HEK293 (cell line): Measurements from ENCODE around the gene CCR5AS.

ENCODE experiments used
- CTCF ChIA-PET: fragments of 350-600 bp; formaldehyde crosslinking; extraction: SDS; loops from one replicate; lab custom pipeline; 2021; ENCODE audit warnings: antibody characterized with exemption; lab: Yijun Ruan, JAX
- POLR2A ChIA-PET: fragments of 300-600 bp; formaldehyde crosslinking; extraction: SDS; loops from one replicate; lab custom pipeline; 2020; ENCODE audit warnings: antibody characterized with exemption, inconsistent platforms; lab: Yijun Ruan, JAX
- H3K27ac ChIP-seq: fragments of 200-500 bp; sonication (Bioruptor generic); 2 replicates; pipeline ENCODE4 v1.5.1; 2014; ENCODE audit warnings: low read depth, low read length, control low read depth, inconsistent platforms; ENCODE audit errors: extremely low read depth
- H3K36me3 ChIP-seq, 2 experiments: fragments of 200-500 bp in 1 of 2; sonication (Bioruptor generic) in 1 of 2; 1 replicate in 1 of 2; 2 replicates in 1 of 2; pipeline ENCODE4 v1.5.1; 2014 to 2017; ENCODE audit warnings: inconsistent platforms in 2 of 2, low read length in 2 of 2; ENCODE audit not compliant: control insufficient read depth in 2 of 2, insufficient read depth in 1 of 2
- H3K4me1 ChIP-seq: fragments of 200-500 bp; sonication (Bioruptor generic); 2 replicates; pipeline ENCODE4 v1.5.1; 2014; ENCODE audit warnings: mild to moderate bottlenecking, low read length, inconsistent platforms; ENCODE audit not compliant: control insufficient read depth, insufficient read depth
- H3K4me3 ChIP-seq: 2 replicates; pipeline ENCODE4 v1.5.1; 2011; ENCODE audit warnings: low read depth, mild to moderate bottlenecking, control low read depth, low read length, moderate library complexity
- H3K9me3 ChIP-seq: fragments of 200-500 bp; sonication (Bioruptor generic); 2 replicates; pipeline ENCODE4 v1.5.1; 2014; ENCODE audit warnings: low read depth, low read length, inconsistent platforms; ENCODE audit not compliant: control insufficient read depth, insufficient read depth
- BCL11A ChIP-seq: fragments of 450-650 bp; formaldehyde crosslinking; IDR thresholded peaks from 2 replicates; pipeline ENCODE4 v1.5.1; 2016; ENCODE audit warnings: low read depth, missing biosample characterization, missing genetic modification characterization
- GLI2 ChIP-seq: fragments of 450-650 bp; formaldehyde crosslinking; IDR thresholded peaks from 2 replicates; pipeline ENCODE4; 2017; ENCODE audit warnings: missing biosample characterization, missing genetic modification characterization, low read depth, borderline replicate concordance
- KLF9 ChIP-seq: fragments of 450-650 bp; formaldehyde crosslinking; IDR thresholded peaks from 2 replicates; pipeline ENCODE4 v1.5.1; 2016; ENCODE audit warnings: missing biosample characterization, missing genetic modification characterization, low read depth
- SCRT2 ChIP-seq: fragments of 450-650 bp; formaldehyde crosslinking; IDR thresholded peaks from 2 replicates; pipeline ENCODE4 v1.5.1; 2016; ENCODE audit warnings: missing biosample characterization, missing genetic modification characterization
- ZIC2 ChIP-seq: fragments of 450-650 bp; formaldehyde crosslinking; IDR thresholded peaks from 2 replicates; pipeline ENCODE4 v1.5.1; 2016; ENCODE audit warnings: missing biosample characterization, missing genetic modification characterization
- ZNF133 ChIP-seq: fragments of 450-650 bp; formaldehyde crosslinking; IDR thresholded peaks from 2 replicates; pipeline ENCODE4 v1.5.1; 2016; ENCODE audit warnings: missing biosample characterization, missing genetic modification characterization
- ZNF16 ChIP-seq: fragments of 450-650 bp; formaldehyde crosslinking; IDR thresholded peaks from 2 replicates; pipeline ENCODE4 v1.5.1; 2016; ENCODE audit warnings: low read depth, missing biosample characterization, missing genetic modification characterization
- ZNF2 ChIP-seq: fragments of 450-650 bp; formaldehyde crosslinking; IDR thresholded peaks from 2 replicates; pipeline ENCODE4 v1.5.1; 2016; ENCODE audit warnings: missing biosample characterization, missing genetic modification characterization
- ZNF202 ChIP-seq: fragments of 450-650 bp; formaldehyde crosslinking; IDR thresholded peaks from 2 replicates; pipeline ENCODE4 v1.5.1; 2016; ENCODE audit warnings: missing biosample characterization, missing genetic modification characterization, borderline replicate concordance
- ZNF248 ChIP-seq: fragments of 450-650 bp; formaldehyde crosslinking; IDR thresholded peaks from 2 replicates; pipeline ENCODE4 v1.5.1; 2017; ENCODE audit warnings: missing biosample characterization, missing genetic modification characterization
- ZNF544 ChIP-seq: fragments of 450-650 bp; formaldehyde crosslinking; IDR thresholded peaks from 2 replicates; pipeline ENCODE4 v1.5.0; 2017; ENCODE audit warnings: missing biosample characterization, missing genetic modification characterization
- ZNF785 ChIP-seq: fragments of 450-650 bp; formaldehyde crosslinking; IDR thresholded peaks from 2 replicates; pipeline ENCODE4 v1.5.1; 2016; ENCODE audit warnings: missing biosample characterization, missing genetic modification characterization
- ZNF791 ChIP-seq: fragments of 450-650 bp; formaldehyde crosslinking; IDR thresholded peaks from 2 replicates; pipeline ENCODE4 v1.5.1; 2016; ENCODE audit warnings: missing biosample characterization, missing genetic modification characterization
- TF ChIP-seq, protein P1 (sequence below): fragments of 450-650 bp; formaldehyde crosslinking; IDR thresholded peaks from 2 replicates; pipeline ENCODE4 v1.5.1; 2016; ENCODE audit warnings: missing biosample characterization, missing genetic modification characterization
- TF ChIP-seq, protein P2 (sequence below): IDR thresholded peaks from 2 replicates; pipeline ENCODE4 v1.6.1; 2011; ENCODE audit warnings: mild to moderate bottlenecking, low read depth, low read length, borderline replicate concordance
- TF ChIP-seq, protein P3 (sequence below): fragments of 450-650 bp; formaldehyde crosslinking; IDR thresholded peaks from 2 replicates; pipeline ENCODE4 v1.5.1; 2016; ENCODE audit warnings: missing biosample characterization, missing genetic modification characterization
- TF ChIP-seq, protein P4 (sequence below): fragments of 450-650 bp; formaldehyde crosslinking; IDR thresholded peaks from 2 replicates; pipeline ENCODE4 v1.5.1; 2016; ENCODE audit warnings: missing biosample characterization, missing genetic modification characterization
- TF ChIP-seq, protein P5 (sequence below): fragments of 450-650 bp; IDR thresholded peaks from 2 replicates; pipeline ENCODE4 v1.5.1; 2018; ENCODE audit warnings: missing biosample characterization, missing genetic modification characterization
- TF ChIP-seq, protein P6 (sequence below): fragments of 450-650 bp; formaldehyde crosslinking; IDR thresholded peaks from 2 replicates; pipeline ENCODE4 v1.5.1; 2016; ENCODE audit warnings: missing biosample characterization, missing genetic modification characterization, low read depth

The CCR5AS gene

DNA sequence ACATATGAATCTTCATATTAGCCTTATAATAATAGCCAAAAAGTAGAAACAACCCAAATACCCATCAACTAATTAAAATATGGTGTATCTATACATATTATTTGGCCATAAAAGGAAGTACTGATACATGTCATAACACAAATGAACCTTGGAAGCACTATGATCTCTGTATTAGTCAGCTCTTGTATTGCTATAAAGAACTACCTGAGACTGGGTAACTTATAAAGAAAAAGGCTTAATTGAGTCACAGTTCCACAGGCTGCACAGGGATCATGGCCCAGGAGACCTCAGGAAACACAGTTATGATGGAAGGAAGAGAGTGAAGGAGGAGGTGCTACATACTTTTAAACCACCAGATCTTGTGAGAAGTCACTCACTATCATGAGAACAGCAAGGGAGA is 69.0 kb downstream of the CCR5AS start:
- no peaks in the 10 kb centered on the region for H3K36me3 ChIP-seq
- ChIA-PET CTCF (no interaction called here), POLR2A (no interaction called here)

DNA sequence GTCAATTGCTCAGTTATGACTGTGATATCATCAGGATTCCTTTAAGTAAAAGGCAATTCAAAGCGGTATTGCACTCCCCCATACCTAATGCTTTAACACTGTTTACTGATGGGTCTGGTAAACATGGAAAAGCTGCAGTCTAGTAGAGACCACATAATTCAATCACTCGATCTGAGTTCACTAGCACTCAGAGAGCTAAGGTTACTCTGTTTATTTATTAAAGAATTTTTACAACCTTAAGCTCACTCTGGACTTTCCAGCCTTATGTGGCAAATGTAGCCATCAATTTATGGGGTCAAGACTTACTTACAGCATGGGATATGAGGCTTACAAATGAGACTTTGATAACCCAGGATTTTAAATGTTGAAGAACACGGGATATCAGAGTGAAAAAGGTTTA is 71.3 kb downstream of the CCR5AS start:
- ChIA-PET POLR2A (interaction anchor here (0.6 kb wide), 1 partner anchor 1993 kb away, joined by 4 read pairs; no protein-coding TSS in a partner anchor), CTCF (no interaction called here)
- no peak overlapping the region for H3K4me3 ChIP-seq
- TF ChIP-seq ZNF791 (tag by site-specific recombination): no peak
- TF ChIP-seq, protein P1, sequence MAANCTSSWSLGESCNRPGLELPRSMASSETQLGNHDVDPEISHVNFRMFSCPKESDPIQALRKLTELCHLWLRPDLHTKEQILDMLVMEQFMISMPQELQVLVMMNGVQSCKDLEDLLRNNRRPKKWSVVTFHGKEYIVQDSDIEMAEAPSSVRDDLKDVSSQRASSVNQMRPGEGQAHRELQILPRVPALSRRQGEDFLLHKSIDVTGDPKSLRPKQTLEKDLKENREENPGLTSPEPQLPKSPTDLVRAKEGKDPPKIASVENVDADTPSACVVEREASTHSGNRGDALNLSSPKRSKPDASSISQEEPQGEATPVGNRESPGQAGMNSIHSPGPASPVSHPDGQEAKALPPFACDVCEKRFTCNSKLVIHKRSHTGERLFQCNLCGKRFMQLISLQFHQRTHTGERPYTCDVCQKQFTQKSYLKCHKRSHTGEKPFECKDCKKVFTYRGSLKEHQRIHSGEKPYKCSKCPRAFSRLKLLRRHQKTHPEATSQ (tag by site-specific recombination): no peak
- no peak for TF ChIP-seq ZNF248
- TF ChIP-seq BCL11A (tag by site-specific recombination): no peak
- TF ChIP-seq SCRT2 (tag by site-specific recombination): no peak
- no peak for TF ChIP-seq ZNF133
- TF ChIP-seq ZNF2 (tag by site-specific recombination): no peak
- TF ChIP-seq, protein P2, sequence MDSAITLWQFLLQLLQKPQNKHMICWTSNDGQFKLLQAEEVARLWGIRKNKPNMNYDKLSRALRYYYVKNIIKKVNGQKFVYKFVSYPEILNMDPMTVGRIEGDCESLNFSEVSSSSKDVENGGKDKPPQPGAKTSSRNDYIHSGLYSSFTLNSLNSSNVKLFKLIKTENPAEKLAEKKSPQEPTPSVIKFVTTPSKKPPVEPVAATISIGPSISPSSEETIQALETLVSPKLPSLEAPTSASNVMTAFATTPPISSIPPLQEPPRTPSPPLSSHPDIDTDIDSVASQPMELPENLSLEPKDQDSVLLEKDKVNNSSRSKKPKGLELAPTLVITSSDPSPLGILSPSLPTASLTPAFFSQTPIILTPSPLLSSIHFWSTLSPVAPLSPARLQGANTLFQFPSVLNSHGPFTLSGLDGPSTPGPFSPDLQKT: no peak
- H3K27ac ChIP-seq: no peak overlapping the region
- H3K9me3 ChIP-seq: no peaks in the 10 kb centered on the region
- H3K36me3 ChIP-seq: no peaks in the 10 kb centered on the region
- no peaks in the 10 kb centered on the region for H3K4me1 ChIP-seq

More for the DNA sequence above, 69.0 kb downstream of the CCR5AS start:
- TF ChIP-seq ZNF202 (tag by site-specific recombination) (no peak), GLI2 (tag by site-specific recombination) (no peak), KLF9 (tag by site-specific recombination) (no peak), ZNF133 (no peak), ZNF785 (tag by site-specific recombination) (no peak), ZNF16 (tag by site-specific recombination) (no peak), ZNF544 (tag by site-specific recombination) (no peak), ZIC2 (no peak)
- TF ChIP-seq, protein P3, sequence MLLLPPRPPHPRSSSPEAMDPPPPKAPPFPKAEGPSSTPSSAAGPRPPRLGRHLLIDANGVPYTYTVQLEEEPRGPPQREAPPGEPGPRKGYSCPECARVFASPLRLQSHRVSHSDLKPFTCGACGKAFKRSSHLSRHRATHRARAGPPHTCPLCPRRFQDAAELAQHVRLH (tag by site-specific recombination): no peak
- TF ChIP-seq, protein P4, sequence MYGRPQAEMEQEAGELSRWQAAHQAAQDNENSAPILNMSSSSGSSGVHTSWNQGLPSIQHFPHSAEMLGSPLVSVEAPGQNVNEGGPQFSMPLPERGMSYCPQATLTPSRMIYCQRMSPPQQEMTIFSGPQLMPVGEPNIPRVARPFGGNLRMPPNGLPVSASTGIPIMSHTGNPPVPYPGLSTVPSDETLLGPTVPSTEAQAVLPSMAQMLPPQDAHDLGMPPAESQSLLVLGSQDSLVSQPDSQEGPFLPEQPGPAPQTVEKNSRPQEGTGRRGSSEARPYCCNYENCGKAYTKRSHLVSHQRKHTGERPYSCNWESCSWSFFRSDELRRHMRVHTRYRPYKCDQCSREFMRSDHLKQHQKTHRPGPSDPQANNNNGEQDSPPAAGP (tag by site-specific recombination): no peak
- TF ChIP-seq, protein P5, sequence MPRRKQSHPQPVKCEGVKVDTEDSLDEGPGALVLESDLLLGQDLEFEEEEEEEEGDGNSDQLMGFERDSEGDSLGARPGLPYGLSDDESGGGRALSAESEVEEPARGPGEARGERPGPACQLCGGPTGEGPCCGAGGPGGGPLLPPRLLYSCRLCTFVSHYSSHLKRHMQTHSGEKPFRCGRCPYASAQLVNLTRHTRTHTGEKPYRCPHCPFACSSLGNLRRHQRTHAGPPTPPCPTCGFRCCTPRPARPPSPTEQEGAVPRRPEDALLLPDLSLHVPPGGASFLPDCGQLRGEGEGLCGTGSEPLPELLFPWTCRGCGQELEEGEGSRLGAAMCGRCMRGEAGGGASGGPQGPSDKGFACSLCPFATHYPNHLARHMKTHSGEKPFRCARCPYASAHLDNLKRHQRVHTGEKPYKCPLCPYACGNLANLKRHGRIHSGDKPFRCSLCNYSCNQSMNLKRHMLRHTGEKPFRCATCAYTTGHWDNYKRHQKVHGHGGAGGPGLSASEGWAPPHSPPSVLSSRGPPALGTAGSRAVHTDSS (tag by site-specific recombination): no peak
- TF ChIP-seq, protein P6, sequence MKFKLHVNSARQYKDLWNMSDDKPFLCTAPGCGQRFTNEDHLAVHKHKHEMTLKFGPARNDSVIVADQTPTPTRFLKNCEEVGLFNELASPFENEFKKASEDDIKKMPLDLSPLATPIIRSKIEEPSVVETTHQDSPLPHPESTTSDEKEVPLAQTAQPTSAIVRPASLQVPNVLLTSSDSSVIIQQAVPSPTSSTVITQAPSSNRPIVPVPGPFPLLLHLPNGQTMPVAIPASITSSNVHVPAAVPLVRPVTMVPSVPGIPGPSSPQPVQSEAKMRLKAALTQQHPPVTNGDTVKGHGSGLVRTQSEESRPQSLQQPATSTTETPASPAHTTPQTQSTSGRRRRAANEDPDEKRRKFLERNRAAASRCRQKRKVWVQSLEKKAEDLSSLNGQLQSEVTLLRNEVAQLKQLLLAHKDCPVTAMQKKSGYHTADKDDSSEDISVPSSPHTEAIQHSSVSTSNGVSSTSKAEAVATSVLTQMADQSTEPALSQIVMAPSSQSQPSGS (tag by site-specific recombination): no peak
- TF ChIP-seq, all 188 proteins: peak for 0
- H3K4me1 ChIP-seq: no peaks in the 10 kb centered on the region
- no peak overlapping the region for H3K4me3 ChIP-seq
- H3K27ac ChIP-seq: no peak overlapping the region
- H3K9me3 ChIP-seq: no peaks in the 10 kb centered on the region
